H1 (cell line): ENCODE results near the gene MAGEA8. TPM values are rescaled to one million over a fixed set of nuclear protein-coding genes. Genes with fewer than 3 reads are reported as not detected.

Experiments
- BACH1 ChIP-seq: IDR thresholded peaks from 2 replicates; pipeline ENCODE4 v1.6.1; 2012; ENCODE audit warnings: low read length, improper control_type of control experiment
- CTBP2 ChIP-seq: IDR thresholded peaks from 2 replicates; pipeline ENCODE4 v1.7.0; 2011; ENCODE audit warnings: borderline replicate concordance, mild to moderate bottlenecking, moderate library complexity, mixed read lengths, low read length; ENCODE audit not compliant: insufficient read depth, insufficient read length
- EP300 ChIP-seq, 2 experiments: IDR thresholded peaks; 1 replicate in 1 of 2; 2 replicates in 1 of 2; pipeline ENCODE4 v1.6.1; 2011 to 2012; ENCODE audit warnings: low read depth in 2 of 2, low read length in 2 of 2, mild to moderate bottlenecking in 2 of 2, borderline replicate concordance in 1 of 2, inconsistent platforms in 1 of 2, moderate library complexity in 1 of 2
- SP4 ChIP-seq: IDR thresholded peaks from 2 replicates; pipeline ENCODE4 v1.6.1; 2012; ENCODE audit warnings: low read length, inconsistent platforms
- ZNF274 ChIP-seq: IDR thresholded peaks from 2 replicates; pipeline ENCODE4 v1.7.0; 2012; ENCODE audit warnings: low read length, borderline replicate concordance; ENCODE audit errors: extremely low read depth
- polyA plus RNA-seq, 7 experiments: library from polyadenylated mRNA; depleted of rRNA in 3 of 7; stranded (reverse) in 5 of 7; unstranded in 2 of 7; fragments of >200 nt in 5 of 7; fragments of 200-250 nt in 2 of 7; gene quantifications; 1 replicate in 5 of 7; 2 replicates in 1 of 7; 4 replicates in 1 of 7; pipeline versions ENCODE4 v1.2.1 to v1.2.3, GENCODE V29; 2011 to 2013; ENCODE audit warnings: missing spikeins in 2 of 7, mixed read lengths in 2 of 7
- total RNA-seq: library from RNA; stranded (reverse); fragmentation: NEBNext Ultra II Directional; extraction: Animal tissue kit (Norgen Biotek cat#: 25700); gene quantifications from 2 replicates; pipeline ENCODE4 v1.2.1, GENCODE V29; 2021

The MAGEA8 gene
- total and polyA plus RNA-seq, 2 of the 8 experiments (the other 6 are each of a cell fraction or from before 2014, with no cell fraction given), result not detected

- TF ChIP-seq EP300 (IDR thresholded peaks at IDR 0.05; ENCODE audit: borderline replicate concordance in 1 of 2, low read depth in 2 of 2, low read length in 2 of 2) (no peak), CTBP2 (no peak), SP4 (no peak), BACH1 (no peak), ZNF274 (no peak)
These were observed 29.1 kb upstream of the MAGEA8 start (continued) for GRCh38 chrX:149851864-149852263.
